ENCODE data around the gene NAP1L4.
A peak's percentile ranks its signal among the peaks of the same experiment; 100 is the strongest.

NAP1L4 gene

GRCh38 chr11:2954263-2954662 is 37.9 kb downstream of the NAP1L4 start:
- H3K4me3 ChIP-seq (replicated peaks in 1 of 2; ENCODE audit: low read depth in 2 of 2, low read length in 2 of 2), result no peak overlapping the region
- DNase-seq (ENCODE audit: low read depth in 2 of 2), result no peak
- TF ChIP-seq CTCF (IDR thresholded peaks at IDR 0.05; ENCODE audit: low read depth, low read length), result no peak

- no peak for TF ChIP-seq CTCF (IDR thresholded peaks at IDR 0.05; ENCODE audit: low read depth, low read length)
- no peak overlapping the region for H3K4me3 ChIP-seq (replicated peaks in 1 of 2; ENCODE audit: low read depth in 2 of 2, low read length in 2 of 2)
- DNase-seq (ENCODE audit: low read depth in 2 of 2), result no peak
These were observed 39.8 kb downstream of the NAP1L4 start for GRCh38 chr11:2952290-2952689.

GRCh38 chr11:2951231-2952110 is 40.7 kb downstream of the NAP1L4 start:
- TF ChIP-seq CTCF (IDR thresholded peaks at IDR 0.05; ENCODE audit: low read depth, low read length), result no peak
- no peak overlapping the region for H3K4me3 ChIP-seq (replicated peaks in 1 of 2; ENCODE audit: low read depth in 2 of 2, low read length in 2 of 2)
- DNase-seq (ENCODE audit: low read depth in 2 of 2), result peak; percentile 34 to 71

- no peak for DNase-seq (ENCODE audit: low read depth in 2 of 2)
- no peak overlapping the region for H3K4me3 ChIP-seq (replicated peaks in 1 of 2; ENCODE audit: low read depth in 2 of 2, low read length in 2 of 2)
- TF ChIP-seq CTCF (IDR thresholded peaks at IDR 0.05; ENCODE audit: low read depth, low read length), result no peak
These were observed 41.3 kb downstream of the NAP1L4 start for GRCh38 chr11:2950825-2951224.

- H3K4me3 ChIP-seq (replicated peaks in 1 of 2; ENCODE audit: low read depth in 2 of 2, low read length in 2 of 2), result no peak overlapping the region
- TF ChIP-seq CTCF (IDR thresholded peaks at IDR 0.05; ENCODE audit: low read depth, low read length), result no peak
- DNase-seq (ENCODE audit: low read depth in 2 of 2), result no peak
These were observed 42.2 kb downstream of the NAP1L4 start for GRCh38 chr11:2949920-2950319.

GRCh38 chr11:2947744-2948143 is 44.4 kb downstream of the NAP1L4 start:
- TF ChIP-seq CTCF (IDR thresholded peaks at IDR 0.05; ENCODE audit: low read depth, low read length), result no peak
- no peak for DNase-seq (ENCODE audit: low read depth in 2 of 2)

More at GRCh38 chr11:2947744-2948143, 44.4 kb downstream of the NAP1L4 start:
- no peak overlapping the region for H3K4me3 ChIP-seq (replicated peaks in 1 of 2; ENCODE audit: low read depth in 2 of 2, low read length in 2 of 2)
